ENCODE data around the gene ATP13A1.
A peak's percentile ranks its signal among the peaks of the same experiment; 100 is the strongest.
"Not testable (repeated sequence)": the region's sequence is repeated elsewhere in the genome, so short reads cannot be mapped to it uniquely, and the experiment has no call there.

ATP13A1 gene

DNA sequence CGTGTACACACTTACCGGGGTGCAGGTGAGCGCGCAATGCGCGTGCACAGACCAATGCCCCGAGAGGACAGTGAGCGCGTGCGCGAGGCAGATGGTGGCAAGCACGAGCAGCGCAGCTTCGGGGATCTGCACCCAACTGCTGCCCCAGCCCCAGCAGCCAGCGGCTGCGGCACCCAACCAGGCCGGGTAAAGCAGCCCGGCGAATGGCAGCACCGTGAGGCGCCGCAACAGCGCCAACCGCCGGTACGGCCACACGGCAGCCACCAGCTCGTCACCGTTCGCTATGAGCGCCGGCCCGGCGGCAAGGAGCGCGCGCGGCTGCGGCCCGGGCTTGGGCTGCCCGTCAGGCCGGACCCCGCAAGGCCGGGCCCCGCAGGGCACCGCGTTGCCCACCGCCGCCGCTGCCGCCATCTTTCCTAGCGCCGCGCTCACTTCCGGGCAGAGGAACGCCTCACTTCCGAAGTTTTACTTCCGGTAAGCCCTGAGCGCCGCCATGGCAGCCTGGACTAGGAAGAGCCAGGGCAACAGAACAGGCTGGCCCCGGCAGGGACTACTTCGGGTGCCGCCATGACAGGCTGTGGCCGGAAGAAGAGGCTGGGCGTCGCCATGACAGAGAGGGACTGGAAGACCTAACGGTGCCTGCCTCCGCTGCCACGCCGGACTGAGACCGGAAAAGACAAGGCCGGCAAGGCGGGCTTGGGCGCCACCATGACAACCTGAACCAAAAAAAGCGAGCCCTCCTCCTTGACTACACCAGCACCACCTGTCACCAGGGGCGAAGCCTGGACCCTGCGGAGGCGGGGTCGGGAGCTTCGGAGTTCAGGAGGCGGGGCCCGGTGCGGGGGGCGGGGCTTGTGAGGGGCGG, at the start of gene ATP13A1:
TSS of gene ATP13A1 (minus strand) at position 421 of the 865 bp plus-strand sequence. CDS start at position 411, 10 bp downstream.
- DNase-seq (ENCODE audit: low read depth): peak; percentile 98

DNA sequence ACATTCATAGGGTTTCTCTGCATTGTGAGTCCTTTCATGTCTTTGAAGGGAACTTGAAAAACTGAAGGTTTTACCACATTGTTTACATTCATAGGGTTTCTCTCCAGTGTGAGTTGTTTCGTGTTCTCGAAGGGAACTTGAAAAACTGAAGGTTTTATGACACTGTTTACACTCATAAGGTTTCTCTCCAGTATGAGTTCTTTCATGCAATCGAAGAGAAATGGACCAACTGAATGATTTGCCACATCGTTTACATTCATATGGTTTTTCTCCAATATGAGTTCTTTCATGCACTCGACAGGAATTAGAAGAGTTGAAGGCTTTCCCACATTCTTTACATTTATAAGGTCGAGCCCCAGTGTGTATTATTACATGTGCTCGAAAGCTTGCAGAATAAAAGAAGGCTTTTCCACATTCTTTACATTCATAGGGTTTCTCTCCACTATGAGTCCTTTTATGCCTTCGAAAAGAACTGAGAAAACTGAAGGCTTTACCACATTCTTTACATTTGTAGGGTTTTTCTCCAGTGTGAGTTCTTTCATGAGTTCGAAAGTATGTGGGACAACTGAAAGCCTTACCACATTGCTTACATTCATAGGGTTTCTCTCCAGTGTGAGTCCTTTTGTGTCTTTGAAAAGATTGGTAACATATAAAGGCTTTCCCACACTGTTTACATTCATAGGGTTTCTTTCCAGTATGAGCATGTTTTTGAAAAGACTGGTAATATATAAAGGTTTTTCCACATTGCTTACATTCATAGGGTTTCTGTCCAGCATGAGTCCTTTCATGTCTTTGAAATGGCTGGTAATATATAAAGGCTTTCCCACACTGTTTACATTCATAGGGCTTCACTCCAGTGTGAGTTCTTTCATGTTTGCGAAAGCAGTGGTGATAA, 48.7 kb upstream of the ATP13A1 start:
- peak; percentile 18 for DNase-seq (ENCODE audit: low read depth)

DNA sequence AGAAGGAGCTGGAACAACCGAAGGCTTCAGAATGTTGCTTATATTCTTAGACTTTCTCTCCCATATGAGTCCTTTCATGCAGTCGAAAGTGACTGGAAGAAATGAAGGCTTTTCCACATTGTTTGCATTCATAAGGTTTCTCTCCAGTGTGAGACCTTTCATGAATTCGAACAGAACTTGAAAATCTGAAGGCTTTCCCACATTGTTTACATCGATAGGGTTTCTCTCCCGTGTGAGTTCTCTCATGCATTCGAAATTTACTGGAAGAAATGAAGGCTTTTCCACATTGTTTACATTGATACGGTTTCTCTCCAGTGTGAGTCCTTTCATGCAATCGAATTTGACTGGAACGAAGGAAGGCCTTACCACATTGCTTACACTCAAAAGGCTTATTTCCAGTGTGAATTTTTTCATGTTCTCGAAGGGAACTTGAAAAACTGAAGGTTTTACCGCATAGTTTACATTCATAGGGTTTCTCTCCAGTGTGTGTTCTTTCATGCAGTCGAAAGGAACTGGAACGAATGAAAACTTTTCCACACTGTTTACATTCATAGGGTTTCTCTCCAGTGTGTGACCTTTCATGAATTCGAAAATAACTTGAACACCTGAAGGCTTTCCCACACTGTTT, 47.9 kb upstream of the ATP13A1 start:
- DNase-seq (ENCODE audit: low read depth): no peak

DNA sequence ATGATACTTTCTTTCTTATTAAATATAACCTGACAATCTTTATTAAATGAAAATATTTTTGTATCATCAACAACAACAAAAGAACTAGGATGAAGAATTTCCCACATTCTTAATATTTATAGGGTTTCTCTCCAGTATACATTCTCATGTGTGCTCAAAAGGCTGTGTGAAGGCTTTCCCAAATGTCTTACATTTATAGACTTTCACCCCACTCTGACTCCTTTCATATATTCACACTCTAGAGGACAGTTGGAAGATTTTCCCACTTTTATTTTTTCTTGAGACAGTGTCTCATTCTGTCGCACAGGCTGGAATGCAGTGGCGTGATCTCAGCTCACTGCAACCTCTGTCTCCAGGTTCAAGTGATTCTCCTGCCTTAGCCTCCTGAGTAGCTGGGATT, 47.0 kb upstream of the ATP13A1 start:
- no peak for DNase-seq (ENCODE audit: low read depth)

DNA sequence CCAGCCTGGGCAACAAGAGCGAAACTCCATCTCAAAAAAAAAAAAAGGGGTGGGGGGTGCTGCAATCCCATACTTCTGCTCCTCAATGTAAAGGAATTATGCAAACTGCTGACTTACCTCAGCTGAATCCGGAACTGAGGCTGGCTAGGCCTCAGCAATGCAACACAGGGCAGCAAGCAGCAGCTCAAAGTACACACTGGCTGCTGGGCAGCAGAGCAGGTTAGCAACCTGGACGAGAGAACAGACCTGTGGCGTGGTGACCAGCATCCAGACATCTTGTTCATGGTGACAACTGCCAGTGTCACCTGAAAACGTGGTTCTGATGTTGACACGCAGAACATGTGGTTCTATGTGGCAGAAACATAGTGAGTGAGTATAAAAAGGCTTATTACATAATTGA, 41.4 kb upstream of the ATP13A1 start:
- DNase-seq (ENCODE audit: low read depth): no peak

DNA sequence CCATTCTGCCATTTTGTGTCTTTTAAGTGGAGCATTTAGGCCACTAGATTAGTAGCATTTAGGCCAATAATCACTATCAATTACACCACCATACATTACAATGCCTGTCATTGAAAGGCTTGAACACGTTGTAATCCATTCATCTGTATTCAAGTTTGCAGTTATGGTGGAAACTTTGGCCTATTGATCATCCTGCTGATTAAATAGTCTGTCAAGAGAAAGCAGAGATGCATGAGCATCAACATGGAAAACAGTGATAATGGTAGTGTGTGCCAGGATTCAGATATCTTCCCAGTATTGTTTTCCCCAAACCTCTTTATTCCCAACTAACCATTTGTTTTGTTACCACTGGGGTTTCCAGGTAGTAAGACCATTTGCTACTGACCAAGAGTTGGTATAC, 37.0 kb upstream of the ATP13A1 start:
- DNase-seq (ENCODE audit: low read depth): not testable (repeated sequence)

DNA sequence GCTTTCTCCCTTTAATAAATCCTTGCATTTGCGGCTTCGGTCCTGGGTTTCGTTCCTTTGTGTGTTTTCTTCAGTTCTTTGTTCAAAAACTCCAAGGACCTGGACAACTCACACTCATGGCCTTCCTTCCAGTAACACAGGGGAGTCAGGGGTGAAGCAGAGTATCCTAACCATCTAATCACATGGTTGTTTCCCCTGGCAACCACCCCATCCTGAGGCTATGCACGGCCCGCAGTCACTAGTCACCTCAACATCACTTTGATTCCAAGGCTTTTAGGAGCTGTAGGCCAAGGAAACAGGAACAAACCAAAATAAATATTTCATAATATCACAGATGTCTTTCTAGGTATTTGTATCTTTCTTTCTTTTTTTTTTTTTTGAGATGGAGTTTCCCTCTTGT, 34.1 kb upstream of the ATP13A1 start:
- no peak for DNase-seq (ENCODE audit: low read depth)

DNA sequence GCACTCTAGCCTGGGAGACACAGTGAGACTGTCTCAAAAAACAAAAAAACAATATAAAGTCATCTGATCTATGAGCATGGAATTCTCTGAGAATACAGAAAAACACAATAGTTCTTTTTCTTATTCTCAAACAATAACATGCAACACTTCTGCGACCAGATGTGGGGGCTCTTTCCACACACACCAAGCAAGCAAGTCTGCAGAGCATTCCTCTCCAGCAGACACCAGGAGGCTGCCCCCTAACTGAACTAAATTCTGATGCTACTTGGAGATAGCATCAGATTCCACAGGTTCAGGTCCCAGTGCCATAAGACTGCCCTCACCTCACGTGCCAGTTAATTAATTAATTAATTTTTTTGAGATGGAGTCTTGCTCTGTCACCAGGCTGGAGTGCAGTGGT, 32.9 kb upstream of the ATP13A1 start:
- no peak for DNase-seq (ENCODE audit: low read depth)

DNA sequence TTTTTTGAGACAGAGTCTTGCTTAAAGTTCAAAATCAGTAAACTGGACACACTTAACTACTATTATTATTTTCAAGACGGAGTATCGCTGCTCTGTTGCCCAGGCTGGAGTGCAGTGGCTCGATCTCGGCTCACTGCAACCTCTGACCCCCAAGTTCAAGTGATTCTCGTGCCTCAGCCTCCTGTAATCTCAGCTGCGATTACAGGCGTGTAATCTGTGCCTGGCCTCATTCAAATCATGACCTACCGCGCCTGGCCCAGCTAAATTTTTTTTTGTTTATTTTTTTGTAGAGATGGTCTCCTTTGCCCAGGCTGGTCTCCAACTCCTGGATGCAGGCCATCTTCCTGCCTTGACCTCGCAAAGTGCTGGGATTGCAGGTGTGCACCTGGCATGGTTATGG, 28.2 kb upstream of the ATP13A1 start:
- no peak for DNase-seq (ENCODE audit: low read depth)

DNA sequence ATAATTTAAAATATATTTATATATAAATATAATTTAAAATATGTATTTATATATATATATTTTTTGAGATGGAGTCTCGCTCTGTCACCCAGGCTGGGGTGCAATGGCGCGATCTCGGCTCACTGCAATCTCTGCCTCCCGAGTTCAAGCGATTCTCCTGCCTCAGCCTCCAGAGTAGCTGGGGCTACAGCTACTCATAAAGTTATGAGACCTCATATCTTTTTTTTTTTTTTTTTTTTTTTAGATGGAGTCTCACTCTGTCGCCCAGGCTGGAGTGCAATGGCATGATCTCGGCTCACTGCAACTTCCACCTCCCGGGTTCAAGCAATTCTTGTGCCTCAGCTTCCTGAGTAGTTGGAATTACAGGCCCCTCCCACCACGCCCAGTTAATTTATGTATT, 25.5 kb upstream of the ATP13A1 start:
- DNase-seq (ENCODE audit: low read depth): not testable (repeated sequence)

DNA sequence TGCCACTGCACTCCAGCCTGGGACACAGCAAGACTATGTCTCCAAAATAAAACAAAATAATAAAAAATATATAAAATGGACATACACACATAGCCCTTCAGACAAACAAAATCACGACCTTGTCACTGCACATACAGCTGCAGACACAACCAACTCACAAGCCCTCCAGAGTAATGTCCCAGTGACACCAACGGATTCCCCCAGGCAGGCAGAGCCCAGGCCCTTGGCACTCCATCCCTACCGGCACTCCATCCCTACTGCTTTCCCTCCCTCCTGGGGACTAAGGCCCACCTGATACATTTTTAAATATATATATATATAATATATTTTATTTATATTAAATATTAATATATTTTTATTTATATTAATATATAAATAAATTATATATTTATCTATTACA, 23.6 kb upstream of the ATP13A1 start:
- no peak for DNase-seq (ENCODE audit: low read depth)

DNA sequence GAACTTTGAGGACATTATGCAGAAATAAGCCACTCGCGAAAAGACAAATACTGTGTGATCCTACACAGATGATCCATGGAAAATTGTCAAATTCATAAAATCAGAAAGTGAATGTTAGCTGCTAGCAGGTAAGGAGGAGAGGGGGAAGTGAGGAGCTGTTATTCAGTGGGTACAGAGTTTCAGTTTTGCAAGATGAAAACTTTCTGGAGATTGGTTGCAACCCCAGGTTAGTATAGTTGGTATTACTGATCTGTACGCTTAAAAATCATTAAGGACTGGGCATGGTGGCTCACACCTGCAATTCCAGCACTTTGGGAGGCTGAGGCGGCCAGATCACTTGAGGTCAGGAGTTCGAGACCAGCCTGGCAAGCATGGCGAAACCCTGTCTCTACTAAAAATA, 23.1 kb upstream of the ATP13A1 start:
- no peak for DNase-seq (ENCODE audit: low read depth)

DNA sequence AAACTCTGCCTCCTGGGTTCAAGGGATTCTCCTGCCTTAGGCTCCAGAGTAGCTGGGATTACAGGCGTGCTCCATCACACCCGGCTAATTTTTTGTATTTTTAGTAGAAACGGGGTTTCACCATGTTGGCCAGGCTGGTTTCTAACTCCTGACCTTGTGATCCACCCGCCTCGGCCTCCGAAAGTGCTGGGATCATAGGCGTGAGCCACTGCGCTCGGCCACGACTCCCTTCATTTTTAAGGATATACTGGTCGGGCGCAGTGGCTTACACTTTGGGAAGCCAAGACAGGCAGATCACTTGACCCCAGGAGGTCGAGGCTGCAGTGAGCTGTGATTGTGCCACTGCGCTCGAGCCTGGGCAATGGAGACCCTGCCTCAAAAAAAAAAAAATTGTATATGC, 22.6 kb upstream of the ATP13A1 start:
- DNase-seq (ENCODE audit: low read depth): not testable (repeated sequence)

DNA sequence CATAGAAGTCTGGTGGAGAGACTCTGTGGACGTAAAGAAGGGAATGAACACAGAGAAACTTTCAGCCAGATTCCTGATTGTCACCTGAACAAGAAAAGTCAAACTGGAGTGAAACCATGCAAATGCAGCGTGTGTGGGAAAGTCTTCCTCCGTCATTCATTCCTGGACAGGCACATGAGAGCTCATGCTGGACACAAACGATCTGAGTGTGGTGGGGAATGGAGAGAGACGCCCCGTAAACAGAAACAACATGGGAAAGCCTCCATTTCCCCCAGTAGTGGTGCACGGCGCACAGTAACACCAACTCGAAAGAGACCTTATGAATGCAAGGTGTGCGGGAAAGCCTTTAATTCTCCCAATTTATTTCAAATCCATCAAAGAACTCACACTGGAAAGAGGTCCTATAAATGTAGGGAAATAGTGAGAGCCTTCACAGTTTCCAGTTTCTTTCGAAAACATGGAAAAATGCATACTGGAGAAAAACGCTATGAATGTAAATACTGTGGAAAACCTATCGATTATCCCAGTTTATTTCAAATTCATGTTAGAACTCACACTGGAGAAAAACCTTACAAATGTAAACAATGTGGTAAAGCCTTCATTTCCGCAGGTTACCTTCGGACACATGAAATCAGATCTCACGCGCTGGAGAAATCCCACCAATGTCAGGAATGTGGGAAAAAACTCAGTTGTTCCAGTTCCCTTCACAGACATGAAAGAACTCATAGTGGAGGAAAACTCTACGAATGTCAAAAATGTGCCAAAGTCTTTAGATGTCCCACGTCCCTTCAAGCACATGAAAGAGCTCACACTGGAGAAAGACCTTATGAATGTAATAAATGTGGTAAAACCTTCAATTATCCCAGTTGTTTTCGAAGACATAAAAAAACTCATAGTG, 15.9 kb upstream of the ATP13A1 start:
- no peak for DNase-seq (ENCODE audit: low read depth)

DNA sequence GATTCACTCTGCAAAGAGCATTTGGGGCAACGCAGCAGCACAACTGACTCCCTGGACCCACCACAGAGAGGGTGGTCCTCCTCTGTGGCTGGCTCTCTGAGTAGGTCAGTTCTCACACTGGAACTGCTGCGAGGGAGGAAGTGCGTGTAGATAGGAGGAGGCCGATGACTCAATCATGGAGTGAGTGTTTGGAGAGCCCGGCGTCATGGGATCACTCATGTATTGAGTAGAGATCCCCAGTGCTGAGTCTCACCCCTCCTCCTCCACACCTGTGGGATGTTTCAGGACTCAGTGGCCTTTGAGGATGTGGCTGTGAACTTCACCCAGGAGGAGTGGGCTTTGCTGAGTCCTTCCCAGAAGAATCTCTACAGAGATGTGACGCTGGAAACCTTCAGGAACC, 14.1 kb upstream of the ATP13A1 start:
- no peak for DNase-seq (ENCODE audit: low read depth)

DNA sequence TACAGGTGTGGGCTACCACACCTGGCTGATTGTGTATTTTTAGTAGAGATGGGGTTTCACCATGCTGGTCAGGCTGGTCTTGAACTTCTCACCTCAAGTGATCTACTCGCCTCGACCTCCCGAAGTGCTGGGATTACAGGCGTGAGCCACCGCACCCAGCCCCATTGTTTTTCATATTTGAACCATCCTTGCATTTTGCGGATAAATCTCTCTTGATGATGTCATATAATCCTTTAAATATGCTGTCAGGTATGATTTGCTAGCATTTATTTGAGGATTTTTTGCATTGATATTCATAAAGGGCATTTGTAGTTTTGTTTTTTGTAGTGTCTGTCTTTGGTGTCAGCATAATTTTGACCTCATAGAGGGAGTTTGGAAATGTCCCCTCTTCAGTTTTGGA, 10.8 kb upstream of the ATP13A1 start:
- no peak for DNase-seq (ENCODE audit: low read depth)

DNA sequence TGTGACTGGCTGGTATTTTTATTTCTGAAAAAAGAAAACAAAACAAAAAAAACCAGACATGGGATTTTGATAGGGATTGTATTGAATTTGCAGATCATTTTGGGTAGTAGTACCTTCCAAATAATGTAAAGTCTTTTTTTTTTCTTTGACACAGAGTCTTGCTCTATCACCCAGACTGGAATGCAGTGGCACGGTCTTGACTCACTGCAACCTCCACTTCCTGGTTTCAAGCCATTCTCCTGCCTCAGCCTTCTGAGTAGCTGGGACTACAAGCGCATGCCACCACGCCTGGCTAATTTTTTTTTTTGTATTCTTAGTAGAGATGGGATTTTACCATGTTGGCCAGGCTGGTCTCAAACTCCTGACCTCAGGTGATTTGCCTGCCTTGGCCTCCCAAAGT, 9.3 kb upstream of the ATP13A1 start:
- no peak for DNase-seq (ENCODE audit: low read depth)

DNA sequence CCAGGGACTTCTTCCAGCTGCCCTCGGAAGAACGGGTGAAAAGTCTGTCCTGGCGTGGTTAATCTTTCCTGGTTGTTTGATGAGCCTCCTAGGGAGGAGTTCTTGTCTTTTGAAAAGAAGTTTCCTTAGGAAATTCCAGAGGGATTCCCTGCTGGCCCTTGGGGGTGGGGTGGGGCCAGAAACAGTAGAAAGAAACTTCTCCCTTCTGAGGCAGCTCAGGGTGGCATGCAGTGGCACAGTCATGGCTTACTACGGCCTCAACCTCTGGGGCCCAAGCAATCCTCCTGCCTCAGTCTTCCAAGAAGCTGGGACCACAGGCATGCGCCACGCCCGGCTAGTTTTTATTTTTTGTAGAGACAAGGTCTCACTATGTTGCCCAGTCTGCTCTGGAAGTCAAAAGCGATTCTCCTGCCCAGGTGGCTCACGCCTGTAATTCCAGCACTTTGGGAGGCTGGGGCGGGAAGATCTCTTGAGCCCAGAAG, 6.6 kb upstream of the ATP13A1 start:
- DNase-seq (ENCODE audit: low read depth): no peak

DNA sequence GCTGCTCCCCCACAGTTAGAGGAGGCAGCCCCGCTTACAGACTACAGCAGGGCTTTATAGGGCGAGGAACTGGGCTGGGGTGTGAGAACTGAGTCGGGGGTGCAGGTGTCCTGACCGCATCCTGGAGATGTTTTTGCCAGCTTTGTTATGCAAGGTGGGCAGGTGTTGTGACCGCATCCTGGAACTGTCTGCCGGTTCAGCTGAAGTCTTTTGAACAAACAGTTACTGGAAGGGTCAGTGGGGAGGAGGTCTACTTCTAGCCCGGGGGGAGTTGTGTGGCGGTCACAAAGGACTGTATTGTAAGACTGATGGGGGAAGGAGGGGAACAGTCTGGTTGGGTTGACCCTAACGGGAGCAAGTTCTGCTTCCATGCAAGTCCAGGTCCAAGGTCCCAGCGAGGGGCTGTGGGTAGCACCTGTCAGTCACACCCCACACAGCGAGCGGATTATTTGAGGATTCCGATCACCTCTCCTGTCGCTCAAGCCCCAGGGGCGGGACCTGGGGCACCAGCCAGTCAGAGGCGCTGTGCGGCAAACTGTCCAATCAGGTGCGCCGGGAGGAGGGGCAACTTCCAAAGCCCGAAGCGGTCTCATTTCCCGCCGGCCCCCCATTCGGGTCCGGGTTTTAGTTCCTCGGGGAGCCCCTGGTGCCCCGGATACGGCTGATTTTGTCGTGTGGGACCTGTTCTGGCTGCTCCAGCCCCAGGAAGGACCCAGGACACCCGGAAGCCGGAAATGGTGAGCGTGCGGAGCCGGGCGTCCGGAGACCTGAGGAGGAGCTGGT, 4.9 kb upstream of the ATP13A1 start, which contains the start of gene ZNF101:
TSS of gene ZNF101 (plus strand) at position 610 of the 783 bp plus-strand sequence. CDS start at position 735, 125 bp downstream.
- DNase-seq (ENCODE audit: low read depth): peak; percentile 82

DNA sequence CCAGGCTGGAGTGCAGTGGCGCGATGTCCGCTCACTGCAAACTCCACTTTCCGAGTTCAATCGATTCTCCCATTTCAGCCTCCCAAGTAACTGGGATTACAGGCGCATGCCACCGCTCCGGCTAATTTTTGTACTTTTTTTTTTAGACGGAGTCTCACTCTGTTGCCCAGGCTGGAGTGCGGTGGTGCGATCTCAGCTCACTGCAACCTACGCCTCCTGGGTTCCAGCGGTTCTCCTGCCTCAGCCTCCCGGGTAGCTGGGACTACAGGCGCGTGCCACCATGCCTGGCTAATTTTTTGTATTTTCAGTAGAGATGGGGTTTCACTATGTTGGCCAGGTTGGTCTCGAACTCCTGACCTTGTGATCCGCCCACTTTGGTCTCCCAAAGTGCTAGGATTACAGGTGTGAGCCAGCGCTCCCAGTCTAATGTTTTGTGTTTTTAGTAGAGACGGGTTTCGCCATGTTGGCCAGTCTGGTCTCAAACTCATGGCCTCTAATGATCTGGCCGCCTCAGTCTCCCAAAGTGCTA, 2.0 kb upstream of the ATP13A1 start:
- not testable (repeated sequence) for DNase-seq (ENCODE audit: low read depth)
